ENCODE results near the gene SLC19A1. TPM values are rescaled to one million over a fixed set of nuclear protein-coding genes. Genes with fewer than 3 reads are reported as not detected.

SLC19A1 gene
- total RNA-seq, 2 experiments from 2014 or later, result 30.0 to 31.2 TPM

- DNase-seq, result no peak
- Mint-ChIP-seq H3K27me3 (peaks cover 13% of the 10 kb centered on the region), H3K27ac (no peak overlapping the region), H3K9me3 (no peaks in the 10 kb centered on the region), H3K4me3 (no peak overlapping the region), H3K36me3 (ENCODE audit: low read depth) (no peaks in the 10 kb centered on the region), H3K4me1 (peaks cover 1% of the 10 kb centered on the region)
- CTCF ChIA-PET, result no interaction called here
- POLR2A ChIA-PET, result no interaction called here
These were observed 76.5 kb downstream of the SLC19A1 start for GRCh38 chr21:45465611-45466329.

GRCh38 chr21:45465105-45465504 lies 77.1 kb downstream of the SLC19A1 start:
- POLR2A ChIA-PET, result no interaction called here
- no peak for DNase-seq
- Mint-ChIP-seq H3K4me3 (no peak overlapping the region), H3K27ac (no peak overlapping the region), H3K27me3 (peaks cover 13% of the 10 kb centered on the region), H3K4me1 (no peaks in the 10 kb centered on the region), H3K36me3 (ENCODE audit: low read depth) (no peaks in the 10 kb centered on the region), H3K9me3 (no peaks in the 10 kb centered on the region)
- CTCF ChIA-PET, result no interaction called here

GRCh38 chr21:45464309-45464708 lies 77.9 kb downstream of the SLC19A1 start:
- Mint-ChIP-seq H3K4me1 (no peaks in the 10 kb centered on the region), H3K27ac (no peak overlapping the region), H3K4me3 (no peak overlapping the region), H3K36me3 (ENCODE audit: low read depth) (no peaks in the 10 kb centered on the region), H3K27me3 (peaks cover 13% of the 10 kb centered on the region), H3K9me3 (no peaks in the 10 kb centered on the region)
- CTCF ChIA-PET, result interaction anchor here (1.3 kb wide), 2 partner anchors 13 to 14 kb away, joined by 3 to 4 read pairs; no protein-coding TSS in a partner anchor
- POLR2A ChIA-PET, result no interaction called here
- DNase-seq, result no peak

DNA sequence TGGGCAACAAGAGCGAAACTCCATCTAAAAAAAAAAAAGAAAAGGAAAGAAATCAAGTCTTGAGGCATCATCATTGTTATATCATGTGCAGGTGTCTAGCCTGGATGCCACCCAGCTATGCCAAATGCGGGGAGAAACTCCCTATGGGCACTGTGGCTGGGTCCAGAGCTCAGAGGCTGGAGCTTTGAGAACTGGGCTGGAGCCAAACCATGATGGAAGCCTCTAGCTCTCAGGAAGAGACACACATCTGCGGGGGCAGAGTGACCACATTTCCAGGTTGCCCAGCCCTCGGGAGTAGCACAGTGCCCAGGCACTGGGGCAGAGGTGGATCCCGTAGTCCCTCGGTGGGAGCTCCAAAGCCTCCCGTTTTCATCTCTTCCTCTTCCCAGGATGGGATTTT lies 78.4 kb downstream of the SLC19A1 start:
- peaks cover 13% of the 10 kb centered on the region for H3K27me3 Mint-ChIP-seq
- no peak for DNase-seq
- CTCF ChIA-PET, result interaction anchor here (1.3 kb wide), 2 partner anchors 13 to 15 kb away, joined by 3 to 4 read pairs; no protein-coding TSS in a partner anchor

DNA sequence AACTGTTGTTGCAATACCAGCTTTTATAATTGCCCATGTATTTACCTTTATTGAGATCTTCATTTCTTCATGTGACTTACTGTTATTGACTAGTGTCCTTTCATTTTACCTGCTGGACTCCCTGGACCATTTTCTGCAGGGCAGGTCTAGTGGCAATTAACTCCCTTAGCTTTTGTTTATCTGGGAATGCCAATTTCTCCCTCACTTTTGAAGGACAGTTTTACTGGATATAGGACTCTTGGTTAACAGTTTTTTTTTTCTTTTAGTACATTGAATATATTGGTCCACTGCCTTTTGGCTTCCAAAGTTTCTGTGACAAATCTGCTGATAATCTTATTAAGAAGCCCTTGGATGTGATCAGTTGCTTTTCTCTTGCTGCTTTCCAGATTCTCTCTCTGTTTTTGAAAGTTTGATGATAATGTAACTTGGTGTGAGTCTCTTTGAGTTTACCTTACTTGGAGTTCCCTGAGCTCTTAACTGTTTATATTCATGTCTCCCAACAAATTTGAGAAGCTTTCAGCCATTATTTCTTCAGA lies 80.4 kb downstream of the SLC19A1 start:
- Mint-ChIP-seq H3K36me3 (ENCODE audit: low read depth) (no peaks in the 10 kb centered on the region), H3K4me3 (no peak overlapping the region), H3K4me1 (no peaks in the 10 kb centered on the region), H3K27ac (no peak overlapping the region), H3K9me3 (no peaks in the 10 kb centered on the region), H3K27me3 (peaks cover 13% of the 10 kb centered on the region)
- CTCF ChIA-PET, result interaction anchor here (0.9 kb wide), 1 partner anchor 9 kb away, joined by 3 read pairs; no protein-coding TSS in a partner anchor
- DNase-seq, result no peak
- POLR2A ChIA-PET, result interaction anchor here (1.0 kb wide), 1 partner anchor 177 kb away, joined by 3 read pairs; no protein-coding TSS in a partner anchor

More for the DNA sequence above, 78.4 kb downstream of the SLC19A1 start:
- H3K27ac Mint-ChIP-seq, result no peak overlapping the region
- POLR2A ChIA-PET, result no interaction called here
- no peaks in the 10 kb centered on the region for H3K36me3 Mint-ChIP-seq (ENCODE audit: low read depth)
- no peaks in the 10 kb centered on the region for H3K4me1 Mint-ChIP-seq
- H3K4me3 Mint-ChIP-seq, result no peak overlapping the region
- H3K9me3 Mint-ChIP-seq, result no peaks in the 10 kb centered on the region

GRCh38 chr21:45461369-45461750 lies 80.9 kb downstream of the SLC19A1 start:
- H3K4me1 Mint-ChIP-seq, result no peaks in the 10 kb centered on the region
- peaks cover 13% of the 10 kb centered on the region for H3K27me3 Mint-ChIP-seq
- CTCF ChIA-PET, result no interaction called here
- no peaks in the 10 kb centered on the region for H3K36me3 Mint-ChIP-seq (ENCODE audit: low read depth)
- POLR2A ChIA-PET, result no interaction called here
- no peak overlapping the region for H3K27ac Mint-ChIP-seq
- no peak overlapping the region for H3K4me3 Mint-ChIP-seq
- H3K9me3 Mint-ChIP-seq, result no peaks in the 10 kb centered on the region
- DNase-seq, result no peak

DNA sequence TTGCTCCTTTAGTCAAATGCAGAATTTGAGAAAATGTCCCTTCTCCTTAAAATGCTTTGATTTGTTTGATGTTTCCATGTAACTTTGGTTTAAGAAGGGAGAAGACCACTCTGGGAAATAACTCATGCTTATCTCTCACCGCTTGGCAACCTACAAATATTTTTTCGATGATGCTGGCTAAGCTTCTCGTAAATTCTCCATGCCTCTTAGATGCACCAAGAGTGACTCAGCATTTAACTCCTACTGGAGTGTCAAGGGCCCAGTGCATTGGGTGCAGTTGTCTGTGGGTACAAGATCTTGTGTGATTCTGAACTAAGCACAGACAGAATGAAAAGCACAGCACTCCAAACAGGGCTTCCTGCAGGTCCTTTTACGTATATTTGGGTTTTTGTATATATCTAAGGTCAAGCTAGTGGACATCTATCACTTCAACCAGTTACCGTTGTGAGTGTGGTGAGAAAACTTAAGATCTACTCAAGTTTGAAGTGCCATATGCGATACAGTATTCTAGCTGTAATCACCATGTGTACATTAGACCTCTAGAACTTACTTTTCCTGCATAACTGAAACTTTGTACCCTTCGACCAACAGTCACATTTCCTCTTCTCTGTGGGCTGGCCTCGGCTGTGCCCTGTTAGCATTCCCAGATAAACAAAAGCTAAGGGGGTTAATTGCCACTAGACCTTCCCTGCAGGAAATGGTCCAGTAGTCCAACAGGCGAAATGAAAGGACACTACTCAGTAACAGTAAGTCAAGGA lies 81.5 kb downstream of the SLC19A1 start:
- Mint-ChIP-seq H3K4me3 (no peak overlapping the region), H3K27me3 (peaks cover 13% of the 10 kb centered on the region), H3K36me3 (ENCODE audit: low read depth) (no peaks in the 10 kb centered on the region), H3K4me1 (no peaks in the 10 kb centered on the region), H3K27ac (no peak overlapping the region), H3K9me3 (no peaks in the 10 kb centered on the region)
- no peak for DNase-seq
- ChIA-PET POLR2A (no interaction called here), CTCF (no interaction called here)

DNA sequence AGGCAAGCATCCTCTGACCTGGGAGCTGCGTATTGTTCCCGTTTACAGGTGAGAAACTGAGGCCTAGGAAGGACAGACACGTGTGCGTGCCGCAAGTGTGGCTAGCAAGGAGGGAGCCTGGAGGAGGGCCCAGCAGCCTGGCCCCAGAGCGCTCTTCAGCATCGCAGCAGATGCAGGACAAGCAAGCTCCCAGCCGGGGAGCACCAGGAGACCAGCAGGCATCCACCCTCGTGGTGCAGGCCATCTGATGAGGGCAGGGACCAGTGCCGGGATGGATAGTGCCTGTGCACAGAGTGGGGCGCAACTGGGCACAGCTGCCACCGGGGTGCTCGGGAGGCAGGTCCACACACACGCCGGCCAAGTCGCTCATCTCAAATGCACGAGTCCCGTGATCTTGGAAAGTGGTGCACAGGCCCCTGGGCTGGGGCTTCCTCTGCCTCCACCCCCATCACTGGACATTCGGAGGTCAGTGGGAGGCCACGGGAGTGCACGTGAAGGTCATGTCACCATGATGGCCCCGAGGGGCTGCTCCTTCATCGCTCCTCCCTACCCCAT lies 82.2 kb downstream of the SLC19A1 start:
- H3K9me3 Mint-ChIP-seq, result no peaks in the 10 kb centered on the region
- H3K27me3 Mint-ChIP-seq, result peaks cover 12% of the 10 kb centered on the region
- no peaks in the 10 kb centered on the region for H3K4me1 Mint-ChIP-seq
- no peaks in the 10 kb centered on the region for H3K36me3 Mint-ChIP-seq (ENCODE audit: low read depth)
- POLR2A ChIA-PET, result no interaction called here
- no peak overlapping the region for H3K27ac Mint-ChIP-seq
- DNase-seq, result no peak
- CTCF ChIA-PET, result no interaction called here
- H3K4me3 Mint-ChIP-seq, result no peak overlapping the region

DNA sequence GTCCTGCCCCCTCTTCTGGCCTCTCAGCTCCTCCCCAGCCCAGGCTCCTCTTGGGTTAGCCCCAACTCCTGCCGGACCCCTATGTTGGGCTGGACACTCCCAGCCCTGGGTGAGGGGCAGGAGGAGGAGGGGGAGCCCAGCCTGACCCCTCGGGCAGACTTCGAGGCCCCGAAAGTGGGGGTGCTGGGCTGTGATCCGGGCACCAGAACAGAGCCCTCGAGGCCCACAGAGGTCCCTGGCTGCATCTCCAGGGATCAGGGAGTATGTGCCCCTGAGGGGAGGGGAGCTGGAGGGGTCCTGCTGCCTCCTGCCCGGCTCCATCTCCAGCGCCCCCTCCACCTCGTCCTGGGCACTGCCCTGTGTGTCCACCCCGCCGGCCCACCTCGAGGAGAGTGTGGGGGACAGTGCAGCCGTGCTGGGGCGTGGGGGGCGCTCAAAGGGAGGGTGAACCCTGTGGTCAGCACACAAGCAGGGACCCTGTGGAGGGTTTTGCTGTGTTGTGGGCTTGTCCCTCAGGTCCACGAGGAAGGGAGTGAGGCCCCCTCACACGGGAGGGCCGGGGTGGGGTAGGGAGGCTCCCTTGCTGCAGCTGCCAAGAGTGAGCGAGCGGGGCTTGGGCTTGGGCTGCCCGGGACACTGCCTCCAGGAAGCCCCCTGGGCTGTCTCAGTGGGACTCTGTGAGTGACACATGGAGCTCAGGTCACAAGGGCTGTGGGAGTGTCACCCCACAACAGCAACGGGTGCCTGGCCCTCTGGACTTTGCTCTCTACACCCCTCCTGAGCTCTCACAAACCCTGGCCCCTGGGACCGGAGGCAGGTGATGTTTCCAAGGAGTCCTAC lies 82.8 kb downstream of the SLC19A1 start:
- Mint-ChIP-seq H3K4me3 (no peak overlapping the region), H3K27ac (no peak overlapping the region), H3K9me3 (no peaks in the 10 kb centered on the region), H3K27me3 (peaks cover 10% of the 10 kb centered on the region), H3K4me1 (no peaks in the 10 kb centered on the region), H3K36me3 (ENCODE audit: low read depth) (no peaks in the 10 kb centered on the region)
- ChIA-PET CTCF (no interaction called here), POLR2A (no interaction called here)
- DNase-seq, result no peak

DNA sequence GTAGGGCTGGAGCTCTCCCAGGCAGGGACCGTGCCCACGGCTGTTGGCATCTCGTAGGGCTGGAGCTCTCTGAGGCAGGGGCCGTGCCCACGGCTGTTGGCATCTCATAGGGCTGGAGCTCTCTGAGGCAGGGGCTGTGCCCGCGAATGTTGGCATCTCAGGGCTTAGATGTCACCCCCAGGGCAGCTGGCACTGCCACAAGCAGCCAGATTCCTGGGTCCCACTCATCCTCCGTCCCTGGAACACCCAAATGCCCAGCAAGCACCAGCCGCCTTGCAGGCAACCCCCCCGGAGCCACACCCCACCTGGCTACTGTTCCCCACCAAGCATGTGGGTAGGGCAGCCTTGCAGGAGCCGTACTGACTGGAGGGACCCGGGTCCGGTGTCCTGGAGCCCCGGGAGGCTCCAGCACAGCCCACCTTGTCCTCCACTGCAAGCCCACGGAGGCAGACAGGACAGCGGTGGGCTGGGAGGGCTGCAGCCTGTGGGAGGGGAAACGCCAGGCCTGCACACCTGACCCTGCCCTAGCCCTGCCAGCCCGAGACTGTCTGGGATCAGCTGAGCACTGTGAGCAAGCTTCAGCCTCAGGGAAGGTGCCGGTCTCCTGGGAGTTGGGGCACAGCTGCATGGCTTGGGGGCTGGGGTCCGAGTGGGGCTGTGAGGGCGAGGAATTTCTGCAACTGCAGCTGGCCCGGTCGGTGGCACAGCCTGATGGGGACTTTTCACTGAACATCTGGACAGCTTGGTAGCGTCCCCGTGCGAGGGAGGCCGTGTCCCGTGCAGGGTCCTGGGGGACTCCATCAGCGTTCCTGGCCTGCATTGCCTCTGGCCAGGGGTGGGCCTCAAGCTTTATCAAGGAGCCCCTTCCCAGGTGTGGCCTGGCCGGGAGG lies 83.7 kb downstream of the SLC19A1 start:
- Mint-ChIP-seq H3K4me1 (no peaks in the 10 kb centered on the region), H3K36me3 (ENCODE audit: low read depth) (no peaks in the 10 kb centered on the region), H3K27me3 (peaks cover 10% of the 10 kb centered on the region), H3K9me3 (no peaks in the 10 kb centered on the region), H3K4me3 (no peak overlapping the region), H3K27ac (no peak overlapping the region)
- CTCF ChIA-PET, result no interaction called here
- POLR2A ChIA-PET, result no interaction called here
- DNase-seq, result no peak

DNA sequence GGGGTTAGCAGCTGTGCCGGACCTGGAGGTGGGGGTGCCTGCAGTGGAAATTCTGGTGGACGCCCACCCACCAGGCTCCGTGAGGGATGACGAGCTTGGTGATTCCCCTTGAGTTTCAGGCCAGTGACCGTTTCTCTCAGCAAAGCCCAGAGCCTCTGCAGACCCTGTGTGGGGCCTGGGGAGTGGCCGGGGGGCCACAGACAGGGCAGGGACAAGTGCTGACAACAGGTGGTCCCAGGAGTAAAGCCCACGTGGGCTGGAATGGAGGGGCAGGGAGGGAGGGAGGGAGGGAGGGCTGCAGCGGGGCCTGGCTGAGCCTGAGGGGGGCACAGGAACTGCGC lies 84.4 kb downstream of the SLC19A1 start:
- CTCF ChIA-PET, result no interaction called here
- Mint-ChIP-seq H3K36me3 (ENCODE audit: low read depth) (no peaks in the 10 kb centered on the region), H3K27ac (no peak overlapping the region), H3K4me1 (no peaks in the 10 kb centered on the region), H3K27me3 (peaks cover 9% of the 10 kb centered on the region), H3K9me3 (peaks cover 6% of the 10 kb centered on the region), H3K4me3 (no peak overlapping the region)
- POLR2A ChIA-PET, result no interaction called here
- DNase-seq, result no peak

DNA sequence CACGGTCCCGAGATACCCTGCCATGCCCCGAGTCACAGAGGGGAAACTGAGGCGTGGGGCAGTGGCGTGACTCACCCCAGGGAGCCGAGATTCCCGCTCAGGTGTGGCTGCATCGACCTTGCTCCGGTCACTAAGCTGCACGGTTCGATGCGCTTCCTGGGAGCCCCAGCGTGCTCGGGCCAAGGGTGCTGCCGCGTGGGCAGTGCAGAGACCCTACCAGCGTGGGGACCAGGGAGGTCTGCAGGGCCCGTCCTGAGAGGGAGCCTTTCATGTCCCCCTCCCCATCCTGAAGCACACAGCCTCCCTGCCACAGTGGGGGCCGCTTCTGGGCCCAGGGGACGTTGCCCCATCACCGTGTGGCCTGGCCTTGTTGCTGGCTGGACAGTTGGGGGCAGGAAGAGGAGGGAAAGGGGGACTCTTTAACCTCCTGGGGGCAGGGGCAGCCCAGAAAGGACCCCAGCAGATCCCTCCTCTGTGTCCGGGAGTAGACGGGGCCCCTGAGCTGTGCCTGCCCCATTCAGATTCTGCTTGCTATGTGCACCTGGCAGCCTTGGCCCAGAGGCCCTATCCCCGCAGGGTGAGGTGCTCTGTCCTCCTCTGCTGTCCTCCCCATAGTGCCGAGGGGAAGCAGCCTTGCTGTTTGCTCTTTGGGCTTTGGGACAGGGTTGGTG lies 84.9 kb downstream of the SLC19A1 start:
- CTCF ChIA-PET, result no interaction called here
- no peak for DNase-seq
- H3K27ac Mint-ChIP-seq, result no peak overlapping the region
- H3K9me3 Mint-ChIP-seq, result peaks cover 11% of the 10 kb centered on the region
- no peaks in the 10 kb centered on the region for H3K4me1 Mint-ChIP-seq
- H3K36me3 Mint-ChIP-seq (ENCODE audit: low read depth), result no peaks in the 10 kb centered on the region
- peaks cover 4% of the 10 kb centered on the region for H3K27me3 Mint-ChIP-seq
- POLR2A ChIA-PET, result no interaction called here
- H3K4me3 Mint-ChIP-seq, result no peak overlapping the region

All from activated CD4-positive, alpha-beta memory T cell treated with anti-CD3 and anti-CD28 coated beads, Interleukin-2, amount 10 ng/mL, durations not matched to agents 7 days and 5 days (primary cell).